Glomerular visceral epithelial cell (primary cell): ENCODE measurements around the gene MAT1A.
"Not testable (repeated sequence)": the region's sequence is repeated elsewhere in the genome, so short reads cannot be mapped to it uniquely, and the experiment has no call there.

ENCODE experiments used
- DNase-seq: peaks from one replicate; pipeline ENCODE4 v3.0.0-alpha.2; 2016; ENCODE audit errors: extremely low spot score

The MAT1A gene

DNA sequence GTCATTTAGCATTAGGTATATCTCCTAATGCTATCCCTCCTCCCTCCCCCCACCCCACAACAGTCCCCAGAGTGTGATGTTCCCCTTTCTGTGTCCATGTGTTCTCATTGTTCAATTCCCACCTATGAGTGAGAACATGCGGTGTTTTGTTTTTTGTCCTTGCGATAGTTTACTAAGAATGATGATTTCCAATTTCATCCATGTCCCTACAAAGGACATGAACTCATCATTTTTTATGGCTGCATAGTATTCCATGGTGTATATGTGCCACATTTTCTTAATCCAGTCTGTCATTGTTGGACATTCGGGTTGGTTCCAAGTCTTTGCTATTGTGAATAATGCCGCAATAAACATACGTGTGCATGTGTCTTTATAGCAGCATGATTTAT is 66.4 kb downstream of the MAT1A start:
- not testable (repeated sequence) for DNase-seq
